Fibroblast of mammary gland (primary cell): ENCODE data around the gene FHOD3.

ENCODE experiments used
- DNase-seq: peaks from one replicate; pipeline ENCODE4 v3.0.0-alpha.2; 2010; ENCODE audit warnings: low read depth
- H3K4me3 ChIP-seq: 2 replicates; pipeline ENCODE4 v1.5.1; 2011; ENCODE audit warnings: low read depth, mild to moderate bottlenecking, low read length, moderate library complexity; ENCODE audit not compliant: control insufficient read depth
- TF ChIP-seq, protein P1 (sequence below): conservative IDR thresholded peaks from 2 replicates; pipeline ENCODE4 v1.5.1; 2011; ENCODE audit warnings: low read depth, low read length, inconsistent platforms; ENCODE audit not compliant: control insufficient read depth, insufficient read depth

FHOD3 gene

DNA sequence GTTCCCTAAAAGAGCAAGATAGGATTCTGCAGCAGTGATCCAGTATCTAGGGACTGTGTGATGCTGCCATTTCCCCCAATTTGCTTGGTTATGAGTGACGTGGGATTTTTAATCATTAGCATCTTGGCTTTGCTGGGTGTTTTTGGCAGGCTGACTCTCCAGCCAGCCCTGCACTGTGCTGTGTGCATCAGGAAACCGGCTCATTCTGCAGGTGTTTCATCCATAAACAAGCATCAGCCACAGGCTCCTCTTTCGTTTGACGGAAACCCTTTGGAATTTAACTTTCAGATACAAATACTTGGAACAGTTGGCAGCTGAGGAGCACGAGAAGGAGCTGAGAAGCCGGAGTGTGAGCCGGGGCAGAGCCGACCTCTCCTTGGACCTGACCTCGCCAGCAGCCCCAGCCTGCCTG is 395.4 kb downstream of the FHOD3 start:
- DNase-seq: peak; percentile 73
- TF ChIP-seq, protein P1, sequence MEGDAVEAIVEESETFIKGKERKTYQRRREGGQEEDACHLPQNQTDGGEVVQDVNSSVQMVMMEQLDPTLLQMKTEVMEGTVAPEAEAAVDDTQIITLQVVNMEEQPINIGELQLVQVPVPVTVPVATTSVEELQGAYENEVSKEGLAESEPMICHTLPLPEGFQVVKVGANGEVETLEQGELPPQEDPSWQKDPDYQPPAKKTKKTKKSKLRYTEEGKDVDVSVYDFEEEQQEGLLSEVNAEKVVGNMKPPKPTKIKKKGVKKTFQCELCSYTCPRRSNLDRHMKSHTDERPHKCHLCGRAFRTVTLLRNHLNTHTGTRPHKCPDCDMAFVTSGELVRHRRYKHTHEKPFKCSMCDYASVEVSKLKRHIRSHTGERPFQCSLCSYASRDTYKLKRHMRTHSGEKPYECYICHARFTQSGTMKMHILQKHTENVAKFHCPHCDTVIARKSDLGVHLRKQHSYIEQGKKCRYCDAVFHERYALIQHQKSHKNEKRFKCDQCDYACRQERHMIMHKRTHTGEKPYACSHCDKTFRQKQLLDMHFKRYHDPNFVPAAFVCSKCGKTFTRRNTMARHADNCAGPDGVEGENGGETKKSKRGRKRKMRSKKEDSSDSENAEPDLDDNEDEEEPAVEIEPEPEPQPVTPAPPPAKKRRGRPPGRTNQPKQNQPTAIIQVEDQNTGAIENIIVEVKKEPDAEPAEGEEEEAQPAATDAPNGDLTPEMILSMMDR: no peak
- H3K4me3 ChIP-seq: peak overlapping the region; percentile 33

DNA sequence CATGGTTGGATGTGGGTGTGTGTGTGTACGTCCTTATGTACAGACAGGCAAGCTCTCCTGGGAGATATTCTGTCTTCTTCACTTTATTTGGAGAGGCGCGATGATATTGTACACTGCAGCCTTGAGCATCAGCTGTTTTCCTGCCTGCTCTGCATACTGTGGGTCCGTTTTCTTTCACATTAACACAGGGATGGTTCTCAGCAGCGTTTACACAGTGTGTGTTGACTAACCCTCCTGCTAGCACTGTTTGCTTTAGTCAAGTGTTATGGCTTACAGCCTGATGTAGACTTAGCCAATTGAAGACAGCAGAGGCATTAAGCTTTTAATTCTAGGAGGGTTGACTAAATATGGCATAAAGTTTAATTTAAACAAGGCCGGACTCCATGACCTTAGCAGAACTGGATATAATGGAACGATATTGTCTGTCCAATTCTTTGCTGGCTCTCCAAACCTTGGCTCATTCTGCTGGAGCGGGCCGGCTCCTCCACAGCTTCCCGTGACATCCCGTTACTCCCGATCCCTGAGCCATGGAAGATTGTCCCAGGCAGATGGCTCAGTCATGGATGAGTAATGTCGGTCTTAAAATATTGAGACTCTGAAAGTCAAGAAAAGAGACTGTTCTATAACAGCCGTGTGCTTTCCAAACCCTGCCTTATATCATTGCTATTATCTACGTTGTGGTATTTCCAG is 396.6 kb downstream of the FHOD3 start:
- TF ChIP-seq, protein P1: no peak
- H3K4me3 ChIP-seq: peak overlapping the region; percentile 30
- DNase-seq: peak; percentile 64

DNA sequence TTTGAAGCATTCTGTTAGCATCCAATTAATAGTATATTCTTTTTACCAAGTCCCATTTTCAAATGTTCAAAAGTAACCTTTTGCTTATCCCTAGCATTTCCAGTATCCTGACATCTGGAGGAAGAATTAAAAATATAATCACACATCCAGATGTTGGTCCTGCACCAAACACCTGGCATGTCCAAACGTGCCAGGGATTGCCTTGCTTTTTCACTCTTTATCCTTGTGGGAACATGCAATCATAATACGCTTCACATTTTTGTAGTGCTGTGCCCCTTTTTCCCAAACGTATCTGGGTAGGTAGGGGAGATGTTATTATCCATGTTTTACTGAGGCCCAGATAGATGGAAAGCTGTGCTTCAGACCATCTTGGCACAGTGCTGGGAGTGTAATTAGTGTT is 398.3 kb downstream of the FHOD3 start:
- no peak for DNase-seq
- TF ChIP-seq, protein P1: no peak
- H3K4me3 ChIP-seq: no peak overlapping the region

DNA sequence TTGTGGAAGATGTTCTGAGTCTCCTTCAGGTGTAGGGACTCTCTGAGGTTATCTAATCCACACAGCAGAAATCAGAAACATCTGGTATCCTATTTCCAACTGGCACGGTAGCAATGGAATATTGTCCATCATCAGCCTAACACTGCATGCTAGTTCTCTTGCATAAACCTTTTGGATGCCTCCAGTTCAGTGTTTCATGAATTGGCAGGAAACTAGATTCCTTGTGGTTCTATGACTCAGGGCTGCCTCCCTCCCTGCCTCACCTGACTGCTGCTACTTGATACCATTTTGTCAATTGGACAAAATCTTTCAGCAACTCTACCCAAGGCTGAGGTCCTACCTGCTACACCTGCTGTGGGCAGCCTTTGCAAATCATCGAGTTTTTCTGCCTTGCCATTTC is 400.4 kb downstream of the FHOD3 start:
- peak; percentile 93 for DNase-seq
- H3K4me3 ChIP-seq: no peak overlapping the region
- TF ChIP-seq, protein P1: no peak

DNA sequence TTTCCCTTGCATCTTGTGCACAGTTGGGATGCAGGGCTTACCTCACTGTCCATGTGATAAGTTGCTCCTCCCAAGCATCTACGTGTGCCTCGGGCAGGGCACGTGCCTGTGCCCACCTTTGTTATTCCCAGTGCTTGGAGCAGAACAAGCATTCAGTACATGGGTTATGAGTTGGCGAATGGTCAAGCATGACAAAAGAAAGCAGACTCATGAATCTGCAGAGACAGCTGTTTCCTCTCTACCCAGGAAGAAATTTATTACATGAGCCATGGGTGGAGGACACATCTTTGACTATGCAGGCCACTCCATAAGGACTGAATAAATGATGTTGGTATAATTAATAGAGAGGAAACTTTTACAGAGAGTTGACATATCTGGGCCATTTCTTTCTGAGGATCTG is 403.4 kb downstream of the FHOD3 start:
- DNase-seq: no peak

DNA sequence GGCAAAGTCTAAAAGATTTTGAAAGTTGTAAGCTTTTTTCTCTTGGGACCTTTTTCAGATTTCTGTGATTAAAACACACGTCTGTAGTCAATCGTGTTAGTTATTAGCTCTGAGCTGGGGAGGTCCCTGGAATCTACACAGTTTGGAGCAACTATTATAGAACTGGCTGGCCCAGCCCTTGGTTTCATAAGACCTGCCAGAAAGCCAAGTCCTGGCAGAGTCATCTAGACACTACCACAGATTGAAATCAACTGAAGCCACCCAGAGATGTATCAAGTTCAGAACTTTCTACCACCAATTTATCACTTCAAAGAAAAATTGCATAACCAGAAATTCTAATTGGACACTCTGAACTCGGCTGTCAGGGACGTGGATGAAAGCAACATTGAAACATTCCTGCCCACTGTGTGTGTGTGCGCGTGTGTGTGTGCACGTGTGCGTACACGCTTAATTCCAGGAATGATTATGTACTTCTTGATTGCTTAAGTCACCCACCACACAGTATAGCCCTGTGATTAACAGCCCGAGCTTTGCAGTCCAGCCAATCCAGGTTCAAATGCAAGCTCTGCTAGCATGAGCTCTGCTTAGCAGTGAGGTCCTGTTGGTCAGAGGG is 405.0 kb downstream of the FHOD3 start:
- H3K4me3 ChIP-seq: no peak overlapping the region
- DNase-seq: peak; percentile 55
- TF ChIP-seq, protein P1: no peak

More for the DNA sequence above, 403.4 kb downstream of the FHOD3 start:
- TF ChIP-seq, protein P1: no peak
- H3K4me3 ChIP-seq: no peak overlapping the region

DNA sequence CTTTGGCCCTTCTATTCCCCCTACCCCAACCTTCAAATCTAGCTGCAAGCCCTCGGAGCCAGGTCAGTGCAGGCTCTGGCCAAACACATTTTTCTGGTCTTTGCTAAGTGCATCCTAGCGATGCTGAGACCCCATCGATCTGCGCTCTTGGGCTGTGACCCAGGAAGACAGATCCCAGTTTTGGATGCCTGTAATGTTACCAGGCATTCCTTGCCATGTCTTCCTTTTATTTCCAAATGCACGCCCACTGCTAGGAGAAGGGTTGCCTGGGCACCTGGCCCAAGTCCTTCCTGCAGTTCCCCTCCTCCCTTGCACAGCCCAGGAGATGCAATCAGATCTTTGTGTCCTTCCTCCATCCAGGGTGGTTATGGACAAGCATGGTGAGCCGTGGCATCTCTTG is 406.6 kb downstream of the FHOD3 start:
- no peak overlapping the region for H3K4me3 ChIP-seq
- DNase-seq: no peak
- TF ChIP-seq, protein P1: no peak
